Measurements from ENCODE around the gene CNIH2. TPM values are rescaled to one million over a fixed set of nuclear protein-coding genes. Genes with fewer than 3 reads are reported as not detected.

CNIH2 gene
- total and polyA plus RNA-seq, 9 of the 15 experiments (the other 6 are each of a cell fraction or from before 2014, with no cell fraction given): 0.26 to 0.89 (median 0.40) TPM; not detected in 4

- TF ChIP-seq ZNF318 (IDR thresholded peaks at IDR 0.05; ENCODE audit: borderline replicate concordance in 1 of 2, low read depth in 1 of 2) (no peak), ZNF316 (IDR thresholded peaks at IDR 0.05) (0 out of 2 replicates have a peak, but pooled peaks have one; percentile 7), JUN (IDR thresholded peaks at IDR 0.05; ENCODE audit: borderline replicate concordance, low read depth, low read length) (0 out of 2 replicates have a peak, but pooled peaks have one; percentile 15), JUN (CRISPR knock-in tag; IDR thresholded peaks at IDR 0.05; ENCODE audit: borderline replicate concordance) (no peak), ZNF785 (CRISPR knock-in tag; IDR thresholded peaks at IDR 0.05) (no peak), PRDM10 (IDR thresholded peaks at IDR 0.05; ENCODE audit: partially characterized antibody) (peak; percentile 95), E2F6 (IDR thresholded peaks at IDR 0.05; ENCODE audit: borderline replicate concordance in 1 of 2, extremely low read depth in 1 of 2, insufficient read depth in 1 of 2, insufficient read length in 1 of 2, low read depth in 1 of 2, low read length in 1 of 2, poor library complexity in 1 of 2, severe bottlenecking in 1 of 2) (peak in 1 of 2 experiments; percentile 74), ERF (CRISPR knock-in tag; IDR thresholded peaks at IDR 0.05) (no peak), POLR2G (IDR thresholded peaks at IDR 0.05; ENCODE audit: low read depth, low read length) (peak; percentile 67), ZBED1 (IDR thresholded peaks at IDR 0.05) (no peak), ZNF174 (CRISPR knock-in tag; IDR thresholded peaks at IDR 0.05) (no peak), ELF4 (CRISPR knock-in tag; IDR thresholded peaks at IDR 0.05) (no peak), FIP1L1 (IDR thresholded peaks at IDR 0.05; ENCODE audit: low read depth, low read length, poor library complexity, severe bottlenecking) (no peak), KLF6 (CRISPR knock-in tag; IDR thresholded peaks at IDR 0.05; ENCODE audit: borderline replicate concordance) (0 out of 2 replicates have a peak, but pooled peaks have one; percentile 17)
Observed at GRCh38 chr11:66312549-66313320, 34.8 kb downstream of the CNIH2 start (continued).

Data from K562 (cell line).